MM.1S (cell line): ENCODE measurements around the gene RFTN1.

Experiments used
- EZH2 ChIP-seq: fragments of 300-600 bp; sonication (generic); optimal IDR thresholded peaks from 2 replicates; pipeline ENCODE3; 2017; ENCODE audit warnings: low read depth, mild to moderate bottlenecking, antibody characterized with exemption, low read length, mixed read lengths
- EZH2phosphoT487 ChIP-seq: fragments of 300-600 bp; sonication (generic); IDR thresholded peaks from 2 replicates; pipeline ENCODE4 v1.6.1; 2018; ENCODE audit warnings: antibody characterized with exemption, low read length
- TF ChIP-seq, protein P1 (sequence below): fragments of 300-600 bp; sonication (generic); IDR thresholded peaks from 2 replicates; pipeline ENCODE4 v1.5.1; 2016; ENCODE audit warnings: antibody characterized with exemption, low read length, mixed read lengths

DNA sequence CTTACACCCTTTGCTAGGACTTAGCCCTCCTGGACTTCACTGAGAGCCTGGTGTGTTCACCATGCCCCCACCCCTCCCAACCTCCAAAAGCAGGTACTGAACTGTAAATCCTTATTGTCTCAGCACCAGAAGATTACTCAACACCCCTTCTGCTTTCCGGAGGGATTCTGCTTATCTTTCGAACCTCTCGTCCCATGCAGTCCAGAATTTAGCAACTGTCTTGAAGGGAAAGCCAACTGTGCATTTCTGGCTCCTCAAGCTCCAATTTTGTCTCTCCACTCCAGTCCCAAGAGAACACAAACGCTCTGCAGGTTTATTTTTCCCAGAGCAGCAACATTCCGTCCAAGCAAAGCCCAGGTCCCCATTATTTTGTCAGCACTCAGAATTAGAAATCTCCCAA lies 49.6 kb downstream of the RFTN1 start:
- TF ChIP-seq EZH2: no peak
- TF ChIP-seq, protein P1, sequence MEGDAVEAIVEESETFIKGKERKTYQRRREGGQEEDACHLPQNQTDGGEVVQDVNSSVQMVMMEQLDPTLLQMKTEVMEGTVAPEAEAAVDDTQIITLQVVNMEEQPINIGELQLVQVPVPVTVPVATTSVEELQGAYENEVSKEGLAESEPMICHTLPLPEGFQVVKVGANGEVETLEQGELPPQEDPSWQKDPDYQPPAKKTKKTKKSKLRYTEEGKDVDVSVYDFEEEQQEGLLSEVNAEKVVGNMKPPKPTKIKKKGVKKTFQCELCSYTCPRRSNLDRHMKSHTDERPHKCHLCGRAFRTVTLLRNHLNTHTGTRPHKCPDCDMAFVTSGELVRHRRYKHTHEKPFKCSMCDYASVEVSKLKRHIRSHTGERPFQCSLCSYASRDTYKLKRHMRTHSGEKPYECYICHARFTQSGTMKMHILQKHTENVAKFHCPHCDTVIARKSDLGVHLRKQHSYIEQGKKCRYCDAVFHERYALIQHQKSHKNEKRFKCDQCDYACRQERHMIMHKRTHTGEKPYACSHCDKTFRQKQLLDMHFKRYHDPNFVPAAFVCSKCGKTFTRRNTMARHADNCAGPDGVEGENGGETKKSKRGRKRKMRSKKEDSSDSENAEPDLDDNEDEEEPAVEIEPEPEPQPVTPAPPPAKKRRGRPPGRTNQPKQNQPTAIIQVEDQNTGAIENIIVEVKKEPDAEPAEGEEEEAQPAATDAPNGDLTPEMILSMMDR: no peak
- no peak for TF ChIP-seq EZH2phosphoT487
